Keratinocyte (primary cell): ENCODE measurements around the gene LRRC4. TPM values are rescaled to one million over a fixed set of nuclear protein-coding genes. Genes with fewer than 3 reads are reported as not detected.

Experiments used
- DNase-seq: peaks from one replicate; pipeline ENCODE4 v3.0.0-alpha.2; 2011; ENCODE audit warnings: low read depth, missing footprints, low spot score
- FAIRE-seq: peaks from 2 replicates; lab custom pipeline; 2011; peaks lifted over from hg19 to GRCh38; lab: Jason Lieb, UNC
- H2AFZ ChIP-seq: 2 replicates; pipeline ENCODE4 v1.6.0; 2012; ENCODE audit warnings: low read length, control low read depth, inconsistent platforms; ENCODE audit not compliant: control insufficient read depth
- H3K27ac ChIP-seq: 2 replicates; pipeline ENCODE4 v1.5.1; 2011; ENCODE audit warnings: low read length; ENCODE audit not compliant: control insufficient read depth, insufficient read depth
- H3K27me3 ChIP-seq: 3 replicates; pipeline ENCODE4 v1.6.0; 2011; ENCODE audit warnings: low read length; ENCODE audit not compliant: control insufficient read depth, insufficient read depth; ENCODE audit errors: extremely low read depth
- H3K36me3 ChIP-seq, 2 experiments: 2 replicates in 1 of 2; 3 replicates in 1 of 2; pipeline ENCODE4 v1.5.1; 2011; ENCODE audit warnings: low read length in 2 of 2, mild to moderate bottlenecking in 1 of 2; ENCODE audit not compliant: control insufficient read depth in 2 of 2, insufficient read depth in 2 of 2; ENCODE audit errors: extremely low read depth in 1 of 2
- H3K4me1 ChIP-seq: 3 replicates; pipeline ENCODE4 v1.5.1; 2011; ENCODE audit warnings: low read length; ENCODE audit not compliant: control insufficient read depth, insufficient read depth; ENCODE audit errors: extremely low read depth
- H3K4me2 ChIP-seq: 3 replicates; pipeline ENCODE4 v1.6.0; 2011; ENCODE audit warnings: low read depth, low read length; ENCODE audit not compliant: control insufficient read depth, insufficient read depth; ENCODE audit errors: extremely low read depth
- H3K4me3 ChIP-seq, 3 experiments: fragments of 200-600 bp in 1 of 3; sonication (generic) in 1 of 3; 2 replicates in 2 of 3; 3 replicates in 1 of 3; pipeline ENCODE4 v1.5.1; 2011 to 2016; ENCODE audit warnings: low read length in 3 of 3, mild to moderate bottlenecking in 3 of 3, control low read depth in 2 of 3, inconsistent platforms in 1 of 3, low read depth in 1 of 3, mixed read lengths in 1 of 3, mixed run types in 1 of 3, moderate library complexity in 1 of 3; ENCODE audit not compliant: control insufficient read depth in 2 of 3, insufficient read depth in 2 of 3; ENCODE audit errors: extremely low read depth in 1 of 3
- H3K79me2 ChIP-seq: 2 replicates; pipeline ENCODE4 v1.6.0; 2012; ENCODE audit warnings: low read length; ENCODE audit not compliant: control insufficient read depth, insufficient read depth
- H3K9ac ChIP-seq: 3 replicates; pipeline ENCODE4 v1.6.0; 2011; ENCODE audit warnings: low read length; ENCODE audit not compliant: control insufficient read depth, insufficient read depth; ENCODE audit errors: extremely low read depth
- H3K9me1 ChIP-seq: 3 replicates; pipeline ENCODE4 v1.6.0; 2011; ENCODE audit warnings: low read length; ENCODE audit not compliant: control insufficient read depth, insufficient read depth; ENCODE audit errors: extremely low read depth
- H3K9me3 ChIP-seq: 2 replicates; pipeline ENCODE4 v1.5.1; 2012; ENCODE audit warnings: low read depth, low read length; ENCODE audit not compliant: control insufficient read depth
- H4K20me1 ChIP-seq: 3 replicates; pipeline ENCODE4 v1.6.0; 2011; ENCODE audit warnings: low read length; ENCODE audit not compliant: control insufficient read depth, insufficient read depth; ENCODE audit errors: extremely low read depth
- CTCF ChIP-seq, 3 experiments: IDR thresholded peaks in 1 of 3; conservative IDR thresholded peaks in 1 of 3; optimal IDR thresholded peaks in 1 of 3; 2 replicates in 2 of 3; 3 replicates in 1 of 3; pipeline versions ENCODE3 to v1.5.1; 2011; ENCODE audit warnings: low read length in 3 of 3, mild to moderate bottlenecking in 3 of 3, moderate library complexity in 2 of 3, control low read depth in 1 of 3, inconsistent platforms in 1 of 3; ENCODE audit not compliant: insufficient read depth in 2 of 3; ENCODE audit errors: extremely low read depth in 1 of 3
- EZH2 ChIP-seq: IDR thresholded peaks from one replicate; pipeline ENCODE4 v1.6.1; 2012; ENCODE audit warnings: inconsistent platforms, mild to moderate bottlenecking, low read length, moderate library complexity
- dilution Hi-C: fragments of 300-500 bp; cut with MboI; formaldehyde crosslinking; loops from one replicate; pipeline ENCODE4 v1.7.0; 2020; ENCODE audit warnings: low sequenced_read_pairs; ENCODE audit not compliant: extremely low pct_ligation_motif_present
- polyA plus RNA-seq, 5 experiments: library from polyadenylated mRNA; depleted of rRNA in 3 of 5; stranded (reverse) in 3 of 5; stranded (forward) in 1 of 5; unstranded in 1 of 5; fragments of >200 nt; gene quantifications; 1 replicate in 1 of 5; 2 replicates in 3 of 5; 3 replicates in 1 of 5; pipeline versions ENCODE4 v1.2.1 to v1.2.3, GENCODE V29; 2011 to 2012; ENCODE audit warnings: missing spikeins in 2 of 5, low read depth in 1 of 5, low replicate concordance in 1 of 5

LRRC4 gene
- polyA plus RNA-seq, 1 donor (not counting 4 experiments of a cell fraction or from before 2014, with no cell fraction given) = 0.07 TPM

DNA sequence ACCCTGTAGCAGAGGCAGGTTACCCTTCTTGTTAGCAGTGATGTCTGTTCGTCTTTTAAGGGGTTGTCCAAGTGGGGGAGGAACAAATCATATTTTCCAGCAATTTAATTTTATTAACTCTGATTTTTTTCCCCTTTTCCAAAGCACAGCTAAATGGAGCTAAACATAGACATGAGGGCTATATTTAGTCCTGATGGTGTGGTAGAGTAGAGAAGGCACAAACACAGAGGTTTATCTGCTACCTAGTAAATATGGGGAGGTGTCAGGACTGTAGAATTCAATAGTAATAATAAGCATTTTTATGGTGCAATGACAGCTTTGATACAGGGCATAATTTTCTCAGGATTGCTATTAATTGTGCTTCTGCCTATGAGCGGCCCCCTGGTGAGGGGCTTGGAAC lies 22.5 kb downstream of the LRRC4 start:
- no peak for TF ChIP-seq EZH2
- TF ChIP-seq CTCF (optimal IDR thresholded peaks at IDR 0.05 in 1 of 3, IDR thresholded peaks at IDR 0.05 in 1 of 3, conservative IDR thresholded peaks at IDR 0.05 in 1 of 3; ENCODE audit: extremely low read depth in 1 of 3, insufficient read depth in 2 of 3, low read length in 3 of 3) = no peak
- Histone ChIP-seq H3K4me1 (no peaks in the 10 kb centered on the region), H4K20me1 (no peaks in the 10 kb centered on the region), H3K4me2 (no peak overlapping the region), H2AFZ (no peak overlapping the region), H3K36me3 (peaks cover 10 to 17% of the 10 kb centered on the region in 2 experiments), H3K9ac (no peak overlapping the region), H3K4me3 (no peak overlapping the region), H3K27me3 (no peaks in the 10 kb centered on the region), H3K79me2 (no peaks in the 10 kb centered on the region), H3K9me3 (no peaks in the 10 kb centered on the region), H3K27ac (no peak overlapping the region), H3K9me1 (no peaks in the 10 kb centered on the region)
- DNase-seq (no peak), FAIRE-seq (no peak)
- dilution Hi-C loops = no loop called here

DNA sequence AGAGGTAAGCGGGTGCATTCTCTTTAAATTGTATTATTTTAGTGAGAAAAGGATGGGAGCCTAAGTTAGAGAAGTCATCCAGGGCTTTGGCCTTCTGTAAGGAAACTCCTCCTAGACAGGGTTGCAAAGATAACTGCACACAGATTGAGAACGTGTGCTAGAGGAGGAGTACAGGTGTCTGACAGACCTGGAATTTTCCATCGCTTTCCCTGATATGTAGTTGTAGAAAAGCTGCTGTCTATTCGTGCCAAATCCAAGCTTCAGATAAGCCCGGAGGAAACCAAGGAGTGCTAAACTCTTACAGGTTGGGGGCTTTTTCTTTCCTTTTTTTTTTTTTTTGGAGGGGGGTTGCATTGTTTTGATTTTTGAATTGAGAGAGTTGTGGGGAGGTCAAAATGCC lies 23.1 kb downstream of the LRRC4 start:
- H3K27me3 ChIP-seq = no peaks in the 10 kb centered on the region
- dilution Hi-C loops = no loop called here
- no peak for FAIRE-seq

More for the DNA sequence above, 23.1 kb downstream of the LRRC4 start:
- Histone ChIP-seq H3K79me2 (no peaks in the 10 kb centered on the region), H4K20me1 (no peaks in the 10 kb centered on the region), H3K4me2 (no peak overlapping the region), H3K9ac (no peak overlapping the region), H2AFZ (no peak overlapping the region), H3K9me3 (no peaks in the 10 kb centered on the region), H3K9me1 (no peaks in the 10 kb centered on the region), H3K4me3 (no peak overlapping the region), H3K4me1 (no peaks in the 10 kb centered on the region), H3K27ac (no peak overlapping the region), H3K36me3 (peaks cover 11 to 16% of the 10 kb centered on the region in 2 experiments)
- no peak for DNase-seq
- TF ChIP-seq CTCF (optimal IDR thresholded peaks at IDR 0.05 in 1 of 3, IDR thresholded peaks at IDR 0.05 in 1 of 3, conservative IDR thresholded peaks at IDR 0.05 in 1 of 3; ENCODE audit: extremely low read depth in 1 of 3, insufficient read depth in 2 of 3, low read length in 3 of 3) (no peak), EZH2 (no peak)
